ENCODE measurements around the gene XPR1. TPM values are rescaled to one million over a fixed set of nuclear protein-coding genes. Genes with fewer than 3 reads are reported as not detected.
A peak's percentile ranks its signal among the peaks of the same experiment; 100 is the strongest.

XPR1 gene
- 30.7 and 33.3 TPM in 2 replicates for total RNA-seq (2021)
- Bru-seq, nascent RNA: percentile 76 among the genes with signal in this experiment
- BruChase-seq, experiment 1, labeled RNA remaining after a 2-hour chase: percentile 65 among the genes with signal in this experiment
- BruChase-seq, experiment 2, labeled RNA remaining after a 6-hour chase: percentile 67 among the genes with signal in this experiment
- long read RNA-seq, full-length matches to known transcripts: 1 of 14 reads
- long read RNA-seq, partial matches to known transcripts: 8 of 14 reads
- long read RNA-seq, other reads (novel, unspliced or antisense): 5 of 14 reads

DNA sequence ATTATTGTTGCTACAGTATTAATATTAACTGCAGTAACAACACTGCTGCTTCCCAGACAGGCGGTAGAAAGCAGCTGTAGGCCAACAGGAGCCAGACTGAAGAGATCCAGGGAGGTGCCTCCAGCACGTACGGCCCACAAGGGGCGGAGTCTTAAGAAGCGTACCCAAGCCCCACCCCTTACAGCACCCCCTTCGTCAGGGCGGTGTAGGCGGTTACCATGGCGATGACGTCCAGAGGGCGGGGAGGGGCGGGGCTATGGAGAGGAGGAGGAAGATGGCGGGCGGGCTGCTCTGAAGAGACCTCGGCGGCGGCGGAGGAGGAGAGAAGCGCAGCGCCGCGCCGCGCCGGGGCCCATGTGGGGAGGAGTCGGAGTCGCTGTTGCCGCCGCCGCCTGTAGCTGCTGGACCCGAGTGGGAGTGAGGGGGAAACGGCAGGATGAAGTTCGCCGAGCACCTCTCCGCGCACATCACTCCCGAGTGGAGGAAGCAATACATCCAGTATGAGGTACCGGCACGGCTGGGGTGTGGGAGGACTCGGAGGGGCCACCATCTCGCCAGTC lies at the start of gene XPR1:
TSS of gene XPR1 (plus strand) at position 257 of the 560 bp plus-strand sequence. CDS start at position 437, 180 bp downstream.
- Histone ChIP-seq H3K36me3 (ENCODE audit: insufficient read depth, low read length, poor library complexity, severe bottlenecking) (no peaks in the 10 kb centered on the region), H3K4me3 (ENCODE audit: low read depth, low read length, poor library complexity, severe bottlenecking) (peak within 1 kb of the TSS; percentile 91), H3K9me3 (ENCODE audit: low read depth, low read length, poor library complexity, severe bottlenecking) (no peaks in the 10 kb centered on the region), H3K4me1 (ENCODE audit: insufficient read depth, low read length, poor library complexity, severe bottlenecking) (peaks cover 40% of the 10 kb centered on the region), H3K27me3 (replicated peaks; ENCODE audit: insufficient read depth, low read depth, low read length, poor library complexity) (no peaks in the 10 kb centered on the region), H3K27ac (ENCODE audit: low read depth, low read length, poor library complexity, severe bottlenecking) (peak within 1 kb of the TSS; percentile 85)
- peak; percentile 99 for DNase-seq (ENCODE audit: low spot score)
- ChIA-PET CTCF (interaction anchor here (0.6 kb wide), 2 partner anchors 504 to 1339 kb away, joined by 3 to 5 read pairs; no protein-coding TSS in a partner anchor), POLR2A (ENCODE audit: low non-redundant PET) (interaction anchor here (0.7 kb wide), 1 partner anchor 165 kb away, joined by 8 read pairs; no protein-coding TSS in a partner anchor)
- intact Hi-C loops (cut with micrococcal nuclease; ENCODE audit: unreplicated experiment): no loop called here
- TF ChIP-seq EZH2 (IDR thresholded peaks at IDR 0.05; ENCODE audit: borderline replicate concordance, low read depth, low read length, poor library complexity, severe bottlenecking): no peak
- TF ChIP-seq, protein P1, sequence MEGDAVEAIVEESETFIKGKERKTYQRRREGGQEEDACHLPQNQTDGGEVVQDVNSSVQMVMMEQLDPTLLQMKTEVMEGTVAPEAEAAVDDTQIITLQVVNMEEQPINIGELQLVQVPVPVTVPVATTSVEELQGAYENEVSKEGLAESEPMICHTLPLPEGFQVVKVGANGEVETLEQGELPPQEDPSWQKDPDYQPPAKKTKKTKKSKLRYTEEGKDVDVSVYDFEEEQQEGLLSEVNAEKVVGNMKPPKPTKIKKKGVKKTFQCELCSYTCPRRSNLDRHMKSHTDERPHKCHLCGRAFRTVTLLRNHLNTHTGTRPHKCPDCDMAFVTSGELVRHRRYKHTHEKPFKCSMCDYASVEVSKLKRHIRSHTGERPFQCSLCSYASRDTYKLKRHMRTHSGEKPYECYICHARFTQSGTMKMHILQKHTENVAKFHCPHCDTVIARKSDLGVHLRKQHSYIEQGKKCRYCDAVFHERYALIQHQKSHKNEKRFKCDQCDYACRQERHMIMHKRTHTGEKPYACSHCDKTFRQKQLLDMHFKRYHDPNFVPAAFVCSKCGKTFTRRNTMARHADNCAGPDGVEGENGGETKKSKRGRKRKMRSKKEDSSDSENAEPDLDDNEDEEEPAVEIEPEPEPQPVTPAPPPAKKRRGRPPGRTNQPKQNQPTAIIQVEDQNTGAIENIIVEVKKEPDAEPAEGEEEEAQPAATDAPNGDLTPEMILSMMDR (conservative IDR thresholded peaks at IDR 0.05; ENCODE audit: low read depth, low read length): peak; percentile 39; the same call in 1 of the 2 replicates
- BruUV-seq (replicated peaks): no TSS peak

DNA sequence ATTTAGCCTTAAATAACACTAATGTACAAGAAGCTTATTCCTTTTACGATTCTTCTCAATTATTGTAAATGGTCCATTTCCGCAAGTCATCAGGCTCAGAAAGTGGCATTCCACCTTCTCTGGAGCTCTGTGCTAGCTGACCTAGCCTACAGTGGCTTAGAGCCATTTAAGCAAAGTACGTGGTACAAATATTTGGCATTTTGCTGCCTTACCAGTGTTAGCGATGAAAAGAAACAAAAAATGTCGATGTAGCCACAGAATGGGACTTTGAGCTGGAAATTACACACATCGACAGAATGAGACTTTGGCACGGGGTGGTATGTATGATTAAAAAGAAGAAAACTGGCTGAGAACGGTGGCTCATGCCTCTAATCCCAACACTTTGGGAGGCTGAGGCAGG lies 47.0 kb upstream of the XPR1 start:
- no peak overlapping the region for H3K27ac ChIP-seq (ENCODE audit: low read depth, low read length, poor library complexity, severe bottlenecking)
- ChIA-PET CTCF (no interaction called here), POLR2A (ENCODE audit: low non-redundant PET) (no interaction called here)
- TF ChIP-seq, protein P1 (conservative IDR thresholded peaks at IDR 0.05; ENCODE audit: low read depth, low read length): no peak
- TF ChIP-seq EZH2 (IDR thresholded peaks at IDR 0.05; ENCODE audit: borderline replicate concordance, low read depth, low read length, poor library complexity, severe bottlenecking): no peak
- BruUV-seq (replicated peaks): no TSS peak
- no peaks in the 10 kb centered on the region for H3K4me1 ChIP-seq (ENCODE audit: insufficient read depth, low read length, poor library complexity, severe bottlenecking)
- no peaks in the 10 kb centered on the region for H3K36me3 ChIP-seq (ENCODE audit: insufficient read depth, low read length, poor library complexity, severe bottlenecking)
- DNase-seq (ENCODE audit: low spot score): no peak
- intact Hi-C loops (cut with micrococcal nuclease; ENCODE audit: unreplicated experiment): no loop called here
- H3K4me3 ChIP-seq (ENCODE audit: low read depth, low read length, poor library complexity, severe bottlenecking): no peak overlapping the region
- H3K27me3 ChIP-seq (replicated peaks; ENCODE audit: insufficient read depth, low read depth, low read length, poor library complexity): no peaks in the 10 kb centered on the region
- no peaks in the 10 kb centered on the region for H3K9me3 ChIP-seq (ENCODE audit: low read depth, low read length, poor library complexity, severe bottlenecking)

DNA sequence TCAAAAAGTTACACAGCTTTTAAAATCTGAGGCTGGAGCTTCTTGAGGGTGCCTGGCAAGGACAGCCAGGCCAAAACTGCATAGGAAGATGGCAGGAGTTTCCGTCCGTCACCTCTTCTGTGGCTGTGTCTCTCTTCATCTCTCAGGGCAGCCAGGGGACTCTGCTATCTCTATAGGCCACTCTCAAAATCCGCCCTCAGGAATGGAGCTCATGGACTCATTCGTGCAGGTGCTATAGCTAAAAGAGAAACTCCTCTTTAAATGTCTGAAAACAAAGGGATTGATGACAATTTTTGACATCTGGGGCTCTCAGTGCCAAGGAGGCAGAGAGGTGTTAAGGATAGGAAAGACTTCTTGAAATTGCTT lies 45.8 kb upstream of the XPR1 start:
- TF ChIP-seq, protein P1 (conservative IDR thresholded peaks at IDR 0.05; ENCODE audit: low read depth, low read length): no peak
- no peak for TF ChIP-seq EZH2 (IDR thresholded peaks at IDR 0.05; ENCODE audit: borderline replicate concordance, low read depth, low read length, poor library complexity, severe bottlenecking)
- Histone ChIP-seq H3K4me1 (ENCODE audit: insufficient read depth, low read length, poor library complexity, severe bottlenecking) (no peaks in the 10 kb centered on the region), H3K27me3 (replicated peaks; ENCODE audit: insufficient read depth, low read depth, low read length, poor library complexity) (no peaks in the 10 kb centered on the region), H3K9me3 (ENCODE audit: low read depth, low read length, poor library complexity, severe bottlenecking) (no peaks in the 10 kb centered on the region), H3K36me3 (ENCODE audit: insufficient read depth, low read length, poor library complexity, severe bottlenecking) (no peaks in the 10 kb centered on the region), H3K4me3 (ENCODE audit: low read depth, low read length, poor library complexity, severe bottlenecking) (no peak overlapping the region), H3K27ac (ENCODE audit: low read depth, low read length, poor library complexity, severe bottlenecking) (no peak overlapping the region)
- ChIA-PET POLR2A (ENCODE audit: low non-redundant PET) (no interaction called here), CTCF (no interaction called here)
- no peak for DNase-seq (ENCODE audit: low spot score)
- intact Hi-C loops (cut with micrococcal nuclease; ENCODE audit: unreplicated experiment): no loop called here
- no TSS peak for BruUV-seq (replicated peaks)
